OCI-LY3 (cell line): ENCODE results near the gene RAB5B.

Experiments
- H2AFZ ChIP-seq: fragments of 200-600, 300-600 bp; shearing (Covaris generic); 2 replicates; pipeline ENCODE4 v1.6.0; 2014; ENCODE audit warnings: antibody characterized with exemption, low read depth, low read length
- H3K27ac ChIP-seq: fragments of 200-600, 300-600 bp; sonication (generic); 2 replicates; pipeline ENCODE4 v1.5.1; 2014; ENCODE audit warnings: mild to moderate bottlenecking, low read length, moderate library complexity, mixed read lengths
- H3K27me3 ChIP-seq: fragments of 200-600, 300-600 bp; sonication (generic); 2 replicates; pipeline ENCODE4 v1.6.1; 2014; ENCODE audit warnings: low read depth, low read length, mixed read lengths
- H3K36me3 ChIP-seq: fragments of 200-600, 300-600 bp; sonication (generic); replicated peaks from 2 replicates; pipeline ENCODE3; 2014; ENCODE audit warnings: low read depth, low read length, mixed read lengths
- H3K4me1 ChIP-seq: fragments of 300-600, 200-600 bp; sonication (generic); 2 replicates; pipeline ENCODE4 v1.6.1; 2014; ENCODE audit warnings: low read length, mixed read lengths
- H3K4me2 ChIP-seq: fragments of 200-600, 300-600 bp; sonication (generic); 2 replicates; pipeline ENCODE4 v1.6.1; 2014; ENCODE audit warnings: low read length, mixed read lengths
- H3K4me3 ChIP-seq: fragments of 300-600, 200-600 bp; sonication (generic); 2 replicates; pipeline ENCODE4 v1.5.1; 2014; ENCODE audit warnings: antibody characterized with exemption, mild to moderate bottlenecking, low read length, moderate library complexity
- H3K79me2 ChIP-seq: fragments of 300-600, 200-600 bp; shearing (Covaris generic); 2 replicates; pipeline ENCODE4 v1.6.1; 2014; ENCODE audit warnings: mild to moderate bottlenecking, low read length, mixed read lengths
- H3K9ac ChIP-seq: fragments of 300-600, 200-600 bp; shearing (Covaris generic); 2 replicates; pipeline ENCODE4 v1.6.0; 2014; ENCODE audit warnings: mild to moderate bottlenecking, low read length, moderate library complexity
- H3K9me3 ChIP-seq: fragments of 200-600, 300-600 bp; shearing (Covaris generic); 2 replicates; pipeline ENCODE4 v1.6.1; 2014; ENCODE audit warnings: low read length, mixed read lengths; ENCODE audit not compliant: insufficient read depth
- H4K20me1 ChIP-seq: fragments of 200-600, 300-600 bp; sonication (generic); 2 replicates; pipeline ENCODE4 v1.6.1; 2016; ENCODE audit warnings: low read length, mixed read lengths; ENCODE audit not compliant: insufficient read depth
- EZH2phosphoT487 ChIP-seq: fragments of 200-600 bp; shearing (Covaris generic); IDR thresholded peaks from 2 replicates; pipeline ENCODE4 v1.6.1; 2018; ENCODE audit warnings: antibody characterized with exemption, mixed run types, low read depth
- TF ChIP-seq, protein P1 (sequence below): fragments of 200-600, 300-600 bp; sonication (generic); IDR thresholded peaks from 2 replicates; pipeline ENCODE4 v1.5.1; 2014; ENCODE audit warnings: antibody characterized with exemption, low read length, low read depth

RAB5B gene

DNA sequence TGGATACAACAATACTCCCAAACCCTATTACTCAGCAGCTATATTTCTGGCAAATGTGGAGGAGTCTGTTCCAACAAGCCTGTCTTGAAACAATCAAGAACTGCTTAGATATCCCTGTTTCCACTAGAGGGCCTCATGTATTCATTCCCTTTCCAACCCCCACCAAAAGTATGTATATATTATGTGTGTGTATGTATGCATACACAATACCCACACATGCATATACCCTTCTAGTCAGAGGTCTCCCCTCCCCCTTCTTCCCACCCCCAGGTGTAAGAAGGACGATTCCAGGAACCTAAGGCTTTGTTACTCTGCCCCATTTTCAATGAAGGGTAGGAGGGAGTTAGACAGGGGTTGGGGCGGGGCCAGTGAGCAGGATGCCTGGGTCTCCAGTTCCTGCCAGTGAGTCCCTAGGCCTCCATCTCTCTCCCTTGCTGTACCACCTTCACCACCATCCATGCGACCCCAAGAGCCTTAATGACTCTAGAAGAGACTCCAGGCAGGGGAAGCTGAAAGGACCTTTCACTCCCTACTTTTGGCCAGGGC is 43.0 kb upstream of the RAB5B start, which contains the start of gene DGKA:
Gene DGKA, plus strand, starts transcription at position 392 of the 546 bp plus-strand sequence. CDS start 5,342 bp downstream, outside the sequence.
- Histone ChIP-seq H3K79me2 (peaks cover 25% of the 10 kb centered on the region), H3K4me2 (peak within 1 kb of the TSS; percentile 95), H3K27me3 (peaks cover 3% of the 10 kb centered on the region; the same call in 1 of the 2 replicates), H3K4me3 (peak within 1 kb of the TSS; percentile 91), H3K4me1 (peaks cover 38% of the 10 kb centered on the region), H2AFZ (peak within 1 kb of the TSS; percentile 65), H3K36me3 (no peaks in the 10 kb centered on the region), H3K9ac (peak within 1 kb of the TSS; percentile 73), H3K9me3 (peaks cover 4% of the 10 kb centered on the region; the same call in 1 of the 2 replicates), H3K27ac (peak within 1 kb of the TSS; percentile 95), H4K20me1 (no peaks in the 10 kb centered on the region; the same call in 1 of the 2 replicates)
- TF ChIP-seq, protein P1, sequence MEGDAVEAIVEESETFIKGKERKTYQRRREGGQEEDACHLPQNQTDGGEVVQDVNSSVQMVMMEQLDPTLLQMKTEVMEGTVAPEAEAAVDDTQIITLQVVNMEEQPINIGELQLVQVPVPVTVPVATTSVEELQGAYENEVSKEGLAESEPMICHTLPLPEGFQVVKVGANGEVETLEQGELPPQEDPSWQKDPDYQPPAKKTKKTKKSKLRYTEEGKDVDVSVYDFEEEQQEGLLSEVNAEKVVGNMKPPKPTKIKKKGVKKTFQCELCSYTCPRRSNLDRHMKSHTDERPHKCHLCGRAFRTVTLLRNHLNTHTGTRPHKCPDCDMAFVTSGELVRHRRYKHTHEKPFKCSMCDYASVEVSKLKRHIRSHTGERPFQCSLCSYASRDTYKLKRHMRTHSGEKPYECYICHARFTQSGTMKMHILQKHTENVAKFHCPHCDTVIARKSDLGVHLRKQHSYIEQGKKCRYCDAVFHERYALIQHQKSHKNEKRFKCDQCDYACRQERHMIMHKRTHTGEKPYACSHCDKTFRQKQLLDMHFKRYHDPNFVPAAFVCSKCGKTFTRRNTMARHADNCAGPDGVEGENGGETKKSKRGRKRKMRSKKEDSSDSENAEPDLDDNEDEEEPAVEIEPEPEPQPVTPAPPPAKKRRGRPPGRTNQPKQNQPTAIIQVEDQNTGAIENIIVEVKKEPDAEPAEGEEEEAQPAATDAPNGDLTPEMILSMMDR, result peak; percentile 70
- TF ChIP-seq EZH2phosphoT487, result no peak

DNA sequence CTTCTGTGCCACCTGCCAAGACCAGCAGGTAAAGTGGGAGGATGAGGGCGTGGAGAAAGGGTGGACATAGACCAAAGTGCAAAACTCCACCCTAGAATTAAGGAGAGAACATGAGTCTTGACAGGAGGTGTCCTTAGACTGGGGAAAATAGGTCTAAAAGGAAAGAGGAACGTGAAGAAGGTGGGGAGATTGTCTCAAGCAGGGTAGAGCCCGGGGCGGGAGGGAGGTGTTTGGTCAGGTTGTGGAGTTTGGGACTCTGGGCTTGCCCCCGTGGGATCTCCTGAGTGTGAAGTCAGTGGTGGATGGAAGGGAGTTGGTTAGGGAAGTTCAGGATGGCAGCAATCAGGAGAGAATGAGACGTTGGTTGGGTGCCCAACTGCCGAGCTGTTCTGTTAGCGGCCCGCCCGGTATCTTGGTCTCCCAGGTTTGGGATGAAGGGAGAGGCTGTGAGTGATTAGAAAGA is 42.5 kb upstream of the RAB5B start:
- peaks cover 4% of the 10 kb centered on the region; the same call in 1 of the 2 replicates for H3K9me3 ChIP-seq

DNA sequence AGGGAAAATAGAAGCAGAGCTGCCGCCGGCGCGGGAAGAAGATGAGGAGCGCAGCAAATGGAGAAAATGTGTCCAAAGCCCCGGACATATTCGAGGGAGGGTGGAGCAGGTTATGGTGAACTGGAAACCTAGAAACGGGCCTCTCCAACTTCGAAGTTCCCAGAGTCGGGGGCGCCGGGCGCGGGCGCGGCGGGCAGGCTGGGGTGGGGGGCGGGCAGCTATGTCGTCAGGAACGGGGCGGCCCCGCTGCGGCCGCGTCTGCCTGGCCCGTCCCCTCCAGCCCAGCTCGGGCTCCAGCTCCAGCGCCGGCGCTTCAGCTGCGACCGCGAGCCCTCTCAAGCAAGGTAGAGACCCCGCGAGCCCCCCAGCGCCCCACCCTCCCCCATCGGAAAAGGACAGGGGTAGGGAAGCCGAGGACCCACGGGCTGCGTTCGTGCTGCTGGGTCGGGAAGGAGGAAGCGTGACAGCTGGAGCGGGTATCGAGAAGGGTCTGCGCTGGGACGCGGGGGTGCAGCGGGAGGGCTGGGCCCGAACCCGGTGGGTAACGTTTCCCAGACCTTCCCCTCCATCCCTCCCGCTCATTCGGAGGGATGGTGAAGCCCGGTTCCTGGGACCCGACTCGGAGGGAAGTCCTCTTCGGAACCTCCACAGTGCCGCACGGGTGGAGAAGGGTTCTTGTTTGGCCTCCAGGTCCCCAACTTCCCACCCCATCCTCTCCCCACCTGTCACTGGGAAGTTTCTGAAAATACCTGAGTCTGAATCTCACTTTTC is 41.9 kb upstream of the RAB5B start:
- peaks cover 3% of the 10 kb centered on the region; the same call in 1 of the 2 replicates for H3K27me3 ChIP-seq
- TF ChIP-seq EZH2phosphoT487, result no peak
- TF ChIP-seq, protein P1, result no peak
- peaks cover 17% of the 10 kb centered on the region for H3K79me2 ChIP-seq
- peaks cover 34% of the 10 kb centered on the region for H3K4me1 ChIP-seq
- H2AFZ ChIP-seq, result peak overlapping the region; percentile 75
- H3K4me3 ChIP-seq, result peak overlapping the region; percentile 78
- peaks cover 4% of the 10 kb centered on the region; the same call in 1 of the 2 replicates for H3K9me3 ChIP-seq
- H3K27ac ChIP-seq, result 0 out of 2 replicates have a peak overlapping the region, but pooled peaks have one; percentile 13
- peak overlapping the region; percentile 76 for H3K4me2 ChIP-seq
- peak overlapping the region; percentile 73 for H3K9ac ChIP-seq
- no peaks in the 10 kb centered on the region for H3K36me3 ChIP-seq
- H4K20me1 ChIP-seq, result no peaks in the 10 kb centered on the region

More for the DNA sequence above, 42.5 kb upstream of the RAB5B start:
- Histone ChIP-seq H3K4me2 (peak overlapping the region; percentile 76), H3K79me2 (peaks cover 20% of the 10 kb centered on the region), H3K27ac (peak overlapping the region; percentile 13), H3K4me3 (peak overlapping the region; percentile 78), H3K4me1 (peaks cover 34% of the 10 kb centered on the region), H3K36me3 (no peaks in the 10 kb centered on the region), H3K27me3 (peaks cover 3% of the 10 kb centered on the region; the same call in 1 of the 2 replicates), H2AFZ (peak overlapping the region; percentile 65), H4K20me1 (no peaks in the 10 kb centered on the region), H3K9ac (peak overlapping the region; percentile 73)
- TF ChIP-seq EZH2phosphoT487, result no peak
- TF ChIP-seq, protein P1, result no peak

DNA sequence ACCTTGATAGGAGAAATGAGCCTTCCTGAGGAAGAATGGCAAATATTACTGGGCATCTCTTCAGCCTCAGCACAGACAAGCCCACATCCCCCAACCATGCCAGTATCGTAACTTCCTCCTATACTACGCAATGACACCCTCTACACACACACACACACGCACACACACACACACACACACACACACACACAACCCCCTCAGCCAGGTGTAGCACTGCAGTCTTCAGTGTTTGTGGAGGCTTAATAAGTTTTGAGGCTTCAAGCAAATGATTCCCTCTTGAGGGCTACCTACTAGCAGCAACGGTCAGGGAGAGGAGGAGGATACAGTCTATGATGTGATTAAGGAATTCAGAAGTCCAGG is 41.3 kb upstream of the RAB5B start:
- Histone ChIP-seq H3K36me3 (no peaks in the 10 kb centered on the region), H3K79me2 (peaks cover 12% of the 10 kb centered on the region), H3K27ac (no peak overlapping the region), H3K27me3 (peaks cover 3% of the 10 kb centered on the region; the same call in 1 of the 2 replicates), H4K20me1 (no peaks in the 10 kb centered on the region), H3K4me2 (peak overlapping the region; percentile 76), H3K9me3 (peaks cover 4% of the 10 kb centered on the region; the same call in 1 of the 2 replicates), H3K9ac (peak overlapping the region; percentile 73), H3K4me3 (peak overlapping the region; percentile 78), H2AFZ (peak overlapping the region; percentile 75; the same call in 1 of the 2 replicates), H3K4me1 (peaks cover 34% of the 10 kb centered on the region)
- no peak for TF ChIP-seq EZH2phosphoT487
- TF ChIP-seq, protein P1, result no peak
